GM21737 (cell line): Measurements from ENCODE around the gene C17orf113.
"Not testable (repeated sequence)": the region's sequence is repeated elsewhere in the genome, so short reads cannot be mapped to it uniquely, and the experiment has no call there.

Source experiments
- ATAC-seq: cut with Tn5 transposase; IDR thresholded peaks from one replicate; pipeline ENCODE4 v1.9.1; 2021; ENCODE audit warnings: mild to moderate bottlenecking, moderate library complexity; ENCODE audit not compliant: unreplicated experiment

C17orf113 gene

DNA sequence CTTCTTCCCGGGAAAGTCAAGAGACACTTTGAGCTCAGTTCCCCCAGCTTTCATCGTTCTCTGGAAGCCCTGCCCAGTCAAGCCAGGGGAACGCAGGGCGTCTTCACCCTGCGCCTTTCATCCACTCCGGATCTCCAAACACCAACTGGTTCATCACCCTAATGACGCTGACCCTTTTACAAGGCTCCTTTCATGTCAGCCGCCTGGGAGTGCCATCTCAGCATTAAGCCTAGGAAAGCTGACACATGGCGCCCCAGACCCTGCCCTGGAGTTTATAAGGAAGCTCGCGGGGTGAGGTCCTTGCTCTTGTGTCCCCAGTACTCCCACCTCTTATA is 32.6 kb downstream of the C17orf113 start:
- ATAC-seq = no peak

DNA sequence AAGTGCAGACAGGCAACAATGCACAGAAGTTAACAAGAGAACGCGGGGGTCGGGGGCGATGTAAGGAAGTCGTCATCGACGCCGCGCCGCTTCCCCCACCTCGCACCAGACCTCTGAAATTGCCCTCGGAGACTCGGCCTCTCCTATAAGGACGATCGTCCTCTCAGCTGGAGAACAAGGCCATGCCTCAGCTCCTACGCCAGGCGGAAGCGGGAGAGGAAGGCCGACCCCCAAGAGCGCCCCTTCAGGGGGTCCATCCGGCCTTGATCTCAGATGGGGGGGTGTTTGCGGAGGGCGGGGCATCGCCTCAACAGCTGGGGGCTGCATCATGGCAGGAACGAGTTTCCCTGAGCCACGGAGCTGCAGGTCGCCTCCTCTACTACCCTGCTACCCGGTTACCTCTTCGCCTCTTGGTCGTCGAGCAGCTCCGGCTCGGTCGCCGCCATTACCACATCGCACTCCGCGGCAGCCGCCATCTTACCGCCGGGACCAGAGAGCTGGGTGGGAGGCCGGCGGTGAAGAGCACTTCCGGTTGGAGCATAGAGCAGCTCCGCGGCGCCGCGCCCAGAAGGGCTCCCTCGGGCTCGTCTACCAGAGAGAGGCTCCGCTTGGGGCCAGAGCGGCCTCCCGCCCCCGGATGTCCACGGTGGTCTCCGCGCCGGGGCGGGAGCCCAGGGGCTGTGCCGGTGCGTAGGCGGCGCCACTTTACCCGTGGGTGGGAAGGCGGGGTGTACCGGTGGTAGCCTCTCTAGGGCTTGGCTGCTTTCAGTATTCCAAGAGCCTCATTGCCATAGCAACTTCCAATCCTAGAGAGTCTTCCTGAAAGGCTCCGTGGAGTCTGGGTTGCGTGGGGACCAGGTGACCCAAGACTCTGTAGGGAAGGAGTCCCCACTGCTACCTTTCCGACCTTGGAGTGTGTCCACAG is 33.2 kb downstream of the C17orf113 start, which contains the start of gene DNAJC7:
Gene DNAJC7 (minus strand): TSS at position 499 of the 925 bp plus-strand sequence. CDS start 23 bp downstream, at position 476.
- ATAC-seq = peak; percentile 81

DNA sequence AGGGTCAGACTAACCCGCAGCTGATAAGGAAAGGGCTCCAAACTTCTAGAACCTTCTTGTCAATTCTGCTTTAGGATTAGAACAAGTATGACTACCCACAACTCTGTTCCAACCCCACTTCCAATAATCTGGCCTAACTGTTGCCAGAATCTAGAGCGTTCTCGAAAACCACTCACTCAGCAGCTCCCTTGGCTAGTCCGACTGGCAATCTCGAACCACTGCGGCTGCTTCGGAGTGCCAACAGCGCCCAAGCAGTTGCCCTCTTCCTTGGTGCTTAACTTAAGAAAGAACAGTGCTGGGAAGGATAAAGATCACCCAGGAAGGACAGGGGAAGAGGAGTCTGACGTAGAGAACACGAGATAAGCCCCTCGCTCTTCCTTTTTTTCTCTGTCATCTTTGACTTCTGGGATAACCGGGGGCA is 34.0 kb downstream of the C17orf113 start:
- no peak for ATAC-seq

- not testable (repeated sequence) for ATAC-seq
These were observed 36.7 kb downstream of the C17orf113 start for GRCh38 chr17:42013740-42014139.

- ATAC-seq = not testable (repeated sequence)
These were observed 38.0 kb downstream of the C17orf113 start for GRCh38 chr17:42012363-42012762.

- no peak for ATAC-seq
These were observed 39.4 kb downstream of the C17orf113 start for GRCh38 chr17:42010898-42011516.

- ATAC-seq = not testable (repeated sequence)
These were observed 40.1 kb downstream of the C17orf113 start for GRCh38 chr17:42010266-42010680.

DNA sequence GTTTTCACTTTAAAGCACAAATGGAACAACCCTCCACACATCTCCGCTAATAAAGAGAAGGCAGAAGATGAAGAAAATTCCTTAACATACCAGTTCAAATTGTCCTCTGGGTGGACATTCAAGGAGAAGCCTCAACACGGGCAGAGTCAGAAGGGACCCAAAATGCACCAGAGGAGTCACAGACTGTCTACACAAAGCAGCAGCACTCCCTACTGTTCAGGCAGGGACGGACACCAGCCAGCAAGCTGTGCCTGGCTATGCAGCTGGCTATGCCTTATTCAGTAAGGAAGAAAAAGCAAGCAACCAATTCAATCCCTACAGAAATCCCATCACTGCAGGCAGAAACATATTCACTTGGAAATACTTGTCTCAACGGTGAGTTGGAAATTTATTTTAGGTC is 41.2 kb downstream of the C17orf113 start:
- no peak for ATAC-seq

DNA sequence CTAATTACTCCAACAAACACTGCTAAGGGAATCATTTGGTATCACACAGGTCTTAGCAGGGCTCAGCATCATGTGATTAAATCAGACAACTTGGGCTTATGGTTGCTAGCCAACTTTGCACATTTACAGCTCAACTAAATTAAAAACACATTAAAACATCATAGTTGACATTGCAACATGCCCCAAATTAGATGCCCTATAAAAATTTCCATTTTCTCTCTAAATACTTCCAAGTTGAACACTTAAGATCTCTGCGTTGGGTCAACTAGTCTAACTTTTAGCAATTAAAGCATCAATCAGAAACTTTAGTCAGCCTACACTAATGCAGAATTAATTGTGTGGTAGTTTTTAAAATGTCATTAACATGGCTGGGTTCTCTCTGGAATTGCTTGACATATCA is 45.2 kb downstream of the C17orf113 start:
- no peak for ATAC-seq

DNA sequence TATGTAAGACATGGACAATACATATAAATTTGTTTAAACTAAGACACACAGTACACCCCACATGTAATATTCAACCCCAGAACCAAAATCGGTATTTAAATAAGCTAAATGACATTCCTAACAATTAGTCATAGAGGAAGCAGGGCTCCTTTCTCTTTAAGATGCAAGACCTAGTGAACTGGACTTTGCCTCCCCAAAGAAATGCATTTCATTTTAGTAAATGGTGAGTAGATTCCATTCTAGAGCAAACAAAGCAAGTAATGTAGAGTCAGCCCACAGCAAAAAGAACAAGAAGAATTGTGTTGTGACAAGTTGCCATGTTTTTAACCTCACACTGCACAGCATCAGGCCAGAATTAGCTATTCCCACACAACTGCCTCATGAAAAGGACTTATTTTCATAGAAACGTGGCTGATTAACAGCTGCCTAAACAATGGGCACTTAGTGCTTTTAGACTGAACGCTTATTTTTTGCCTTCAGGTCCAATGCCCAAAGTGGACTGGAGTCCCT is 47.6 kb downstream of the C17orf113 start:
- ATAC-seq = no peak

DNA sequence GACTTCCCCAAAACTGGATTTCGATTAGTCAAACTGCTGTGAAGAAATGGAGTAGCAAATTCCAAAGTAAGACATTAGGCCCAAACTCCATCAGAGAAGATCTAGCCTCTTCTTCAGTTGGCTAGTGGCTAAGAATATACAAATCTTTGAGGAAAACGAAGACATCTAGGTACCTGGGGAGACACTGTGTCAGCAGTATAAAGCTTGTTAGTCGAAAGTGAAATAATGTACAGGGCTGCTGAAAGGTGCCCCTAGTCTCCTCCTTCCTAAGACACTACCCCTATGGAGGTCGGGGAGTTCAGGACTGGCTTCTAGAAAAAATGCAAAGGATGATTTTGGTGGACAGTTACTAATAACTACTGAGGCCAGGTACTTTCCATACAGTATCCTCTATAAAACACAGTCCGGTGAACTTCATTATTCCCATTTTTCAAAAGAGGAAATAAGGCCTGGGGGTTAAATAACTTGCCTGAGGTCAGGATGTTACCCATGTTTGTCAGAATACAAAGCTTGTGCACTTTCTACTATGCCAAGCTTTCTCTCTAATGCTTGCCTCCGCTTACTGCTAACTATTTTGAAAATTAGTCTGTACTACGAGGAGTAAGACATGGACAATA is 48.1 kb downstream of the C17orf113 start:
- no peak for ATAC-seq

DNA sequence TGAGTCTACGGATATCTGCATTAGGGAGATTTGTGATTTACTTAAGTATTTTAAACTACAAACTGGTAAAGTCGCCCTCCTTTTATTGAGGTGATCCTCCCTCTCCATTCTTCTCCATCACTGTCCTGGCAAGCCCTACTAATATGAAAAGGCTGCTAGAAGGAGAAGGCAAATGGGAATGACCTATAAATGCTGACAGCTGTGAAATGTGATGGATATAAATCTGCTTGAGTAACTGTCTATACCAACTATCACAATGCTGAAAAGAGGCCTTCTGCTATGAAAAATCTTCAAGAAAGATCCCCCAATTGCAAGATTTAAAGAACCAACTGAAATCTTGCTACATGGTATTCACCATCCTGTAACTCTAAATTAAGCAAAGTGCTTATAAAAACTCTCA is 48.7 kb downstream of the C17orf113 start:
- ATAC-seq = no peak

DNA sequence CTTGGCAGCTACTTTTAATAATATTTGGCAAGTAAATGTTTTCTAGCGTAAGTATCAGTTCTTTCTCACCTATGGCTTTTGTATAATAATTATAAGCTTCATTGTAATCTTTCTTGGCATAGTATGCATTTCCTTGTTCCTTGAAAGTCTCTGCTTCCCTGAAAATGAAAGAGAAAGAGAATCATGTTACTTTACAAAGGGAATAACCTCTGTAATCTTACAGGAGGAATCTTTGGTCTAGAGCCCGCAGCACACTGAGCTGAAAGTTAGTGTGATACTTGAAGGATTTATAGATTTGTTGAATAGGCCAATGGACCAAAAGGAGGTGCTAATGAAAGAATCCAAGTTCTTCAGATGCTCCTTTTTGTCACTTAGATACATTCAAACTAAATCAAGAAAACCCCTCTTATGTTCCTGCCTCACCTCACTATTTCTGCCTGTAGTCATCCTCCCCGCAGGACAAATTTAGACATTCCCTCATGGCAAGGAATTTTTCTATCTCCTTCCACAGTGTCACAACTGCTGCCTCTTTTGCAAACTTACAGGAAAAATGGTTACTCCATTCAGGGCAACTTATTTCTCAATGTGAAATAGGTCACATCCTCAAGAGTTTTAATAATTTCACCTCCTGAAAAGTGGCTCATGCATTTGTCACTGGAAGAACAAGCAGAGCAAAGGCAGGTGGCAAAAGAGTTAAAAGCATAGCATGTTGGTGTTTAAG is 49.8 kb downstream of the C17orf113 start:
- ATAC-seq = no peak

GRCh38 chr17:41998497-41998896 is 51.9 kb downstream of the C17orf113 start:
- ATAC-seq = no peak

GRCh38 chr17:41996855-41997164 is 53.6 kb downstream of the C17orf113 start:
- ATAC-seq = no peak

DNA sequence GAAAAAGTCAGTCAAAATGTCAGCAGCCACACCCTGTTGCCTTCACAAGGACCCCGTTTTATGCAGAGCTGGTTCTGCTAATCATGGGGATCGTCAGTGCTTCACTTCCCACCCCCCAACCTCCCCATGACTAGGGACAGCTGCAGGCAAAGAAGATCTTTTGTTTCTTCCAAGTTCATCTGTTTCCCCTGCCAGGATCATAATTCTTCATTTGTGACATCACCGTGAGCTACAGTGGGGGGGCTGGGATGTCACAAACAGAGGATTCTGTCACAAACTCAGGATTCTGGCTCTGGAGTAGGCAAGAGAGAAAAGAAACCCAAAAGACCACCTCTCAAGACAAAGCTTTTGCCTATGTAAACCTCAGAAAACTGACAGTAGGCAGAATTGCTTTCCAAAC is 57.8 kb downstream of the C17orf113 start:
- ATAC-seq = no peak

DNA sequence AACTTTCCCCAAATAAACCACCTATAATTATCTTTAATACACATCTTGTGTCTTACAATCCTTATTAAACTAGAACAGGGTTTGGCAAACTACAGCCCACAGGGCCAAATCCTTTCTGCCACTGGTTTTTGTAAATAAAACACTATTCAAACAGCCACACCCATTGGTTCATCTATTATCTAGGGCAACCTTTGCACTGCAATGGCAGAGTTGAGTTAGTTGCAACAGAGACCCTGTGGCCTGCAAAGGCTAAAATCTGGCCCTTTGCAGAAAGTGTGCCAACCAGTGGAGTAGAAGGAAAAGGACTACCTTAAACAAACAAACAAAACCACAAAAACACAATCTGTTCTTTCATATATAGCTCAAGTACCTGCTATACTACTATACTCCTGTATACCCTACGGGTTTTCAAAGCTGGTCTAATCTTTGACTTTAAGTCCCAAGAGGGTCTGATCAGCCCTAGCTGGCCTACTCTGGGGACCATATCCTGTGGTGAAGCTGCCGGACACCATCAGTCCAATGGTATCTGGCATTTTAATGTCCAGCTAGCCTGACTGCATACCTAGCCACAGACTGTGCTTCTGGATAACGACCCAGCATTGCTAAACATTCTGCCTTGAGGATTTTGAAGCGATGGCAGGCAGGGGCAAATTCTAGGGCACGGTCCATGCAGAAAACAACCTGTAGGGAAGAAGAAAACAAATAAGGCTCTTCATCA is 60.5 kb downstream of the C17orf113 start:
- ATAC-seq = no peak

DNA sequence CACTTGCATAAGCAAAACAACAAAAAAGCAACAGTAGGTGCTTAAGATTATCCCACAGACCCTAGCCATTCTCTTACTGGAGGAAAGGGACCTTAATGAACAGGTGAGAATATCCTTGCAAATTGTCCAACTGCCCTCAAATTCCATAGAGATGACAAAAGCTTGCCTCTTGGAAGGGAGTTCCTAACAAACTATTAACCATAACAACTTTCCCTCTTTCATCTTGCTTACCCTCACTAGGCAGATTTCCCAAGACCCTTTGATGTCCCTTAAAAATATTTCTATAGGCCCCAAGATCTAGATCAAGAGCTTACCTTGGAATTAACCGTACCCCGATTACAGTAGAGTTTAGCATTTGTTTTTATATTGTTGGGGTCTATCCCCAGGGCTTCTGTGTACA is 62.0 kb downstream of the C17orf113 start:
- no peak for ATAC-seq
